HEK293 (cell line): ENCODE results near the gene SULT1C3.
A peak's percentile ranks its signal among the peaks of the same experiment; 100 is the strongest.
"Not testable (repeated sequence)": the region's sequence is repeated elsewhere in the genome, so short reads cannot be mapped to it uniquely, and the experiment has no call there.

Experiments used
- CTCF ChIA-PET: fragments of 350-600 bp; formaldehyde crosslinking; extraction: SDS; loops from one replicate; lab custom pipeline; 2021; ENCODE audit warnings: antibody characterized with exemption; lab: Yijun Ruan, JAX
- POLR2A ChIA-PET: fragments of 300-600 bp; formaldehyde crosslinking; extraction: SDS; loops from one replicate; lab custom pipeline; 2020; ENCODE audit warnings: antibody characterized with exemption, inconsistent platforms; lab: Yijun Ruan, JAX
- H3K27ac ChIP-seq: fragments of 200-500 bp; sonication (Bioruptor generic); 2 replicates; pipeline ENCODE4 v1.5.1; 2014; ENCODE audit warnings: low read depth, low read length, control low read depth, inconsistent platforms; ENCODE audit errors: extremely low read depth
- H3K36me3 ChIP-seq, 2 experiments: fragments of 200-500 bp in 1 of 2; sonication (Bioruptor generic) in 1 of 2; 1 replicate in 1 of 2; 2 replicates in 1 of 2; pipeline ENCODE4 v1.5.1; 2014 to 2017; ENCODE audit warnings: inconsistent platforms in 2 of 2, low read length in 2 of 2; ENCODE audit not compliant: control insufficient read depth in 2 of 2, insufficient read depth in 1 of 2
- H3K4me1 ChIP-seq: fragments of 200-500 bp; sonication (Bioruptor generic); 2 replicates; pipeline ENCODE4 v1.5.1; 2014; ENCODE audit warnings: mild to moderate bottlenecking, low read length, inconsistent platforms; ENCODE audit not compliant: control insufficient read depth, insufficient read depth
- H3K4me3 ChIP-seq: 2 replicates; pipeline ENCODE4 v1.5.1; 2011; ENCODE audit warnings: low read depth, mild to moderate bottlenecking, control low read depth, low read length, moderate library complexity
- H3K9me3 ChIP-seq: fragments of 200-500 bp; sonication (Bioruptor generic); 2 replicates; pipeline ENCODE4 v1.5.1; 2014; ENCODE audit warnings: low read depth, low read length, inconsistent platforms; ENCODE audit not compliant: control insufficient read depth, insufficient read depth
- ELK4 ChIP-seq: IDR thresholded peaks from 2 replicates; pipeline ENCODE4 v1.6.1; 2011; ENCODE audit warnings: mild to moderate bottlenecking, low read depth, low read length, borderline replicate concordance
- GLIS1 ChIP-seq: fragments of 450-650 bp; formaldehyde crosslinking; IDR thresholded peaks from 2 replicates; pipeline ENCODE4 v1.5.1; 2016; ENCODE audit warnings: missing biosample characterization, missing genetic modification characterization
- GLIS2 ChIP-seq: fragments of 450-650 bp; formaldehyde crosslinking; IDR thresholded peaks from 2 replicates; pipeline ENCODE4 v1.5.1; 2016; ENCODE audit warnings: missing biosample characterization, missing genetic modification characterization
- KLF10 ChIP-seq: fragments of 450-650 bp; IDR thresholded peaks from 2 replicates; pipeline ENCODE4 v1.5.1; 2018; ENCODE audit warnings: missing biosample characterization, mild to moderate bottlenecking, missing genetic modification characterization
- MZF1 ChIP-seq: fragments of 450-650 bp; formaldehyde crosslinking; IDR thresholded peaks from 2 replicates; pipeline ENCODE4 v1.5.1; 2017; ENCODE audit warnings: missing biosample characterization, missing genetic modification characterization, borderline replicate concordance
- PRDM4 ChIP-seq: fragments of 450-650 bp; formaldehyde crosslinking; IDR thresholded peaks from 2 replicates; pipeline ENCODE4 v1.5.1; 2017; ENCODE audit warnings: missing biosample characterization, missing genetic modification characterization
- SCRT1 ChIP-seq: fragments of 450-650 bp; formaldehyde crosslinking; IDR thresholded peaks from 2 replicates; pipeline ENCODE4 v1.5.1; 2016; ENCODE audit warnings: missing biosample characterization, missing genetic modification characterization, borderline replicate concordance
- ZBTB48 ChIP-seq: fragments of 450-650 bp; formaldehyde crosslinking; IDR thresholded peaks from 2 replicates; pipeline ENCODE4 v1.5.1; 2016; ENCODE audit warnings: missing biosample characterization, missing genetic modification characterization
- ZBTB7A ChIP-seq: fragments of 450-650 bp; formaldehyde crosslinking; IDR thresholded peaks from 2 replicates; pipeline ENCODE4 v1.5.1; 2016; ENCODE audit warnings: low read depth, missing biosample characterization, missing genetic modification characterization
- ZIC2 ChIP-seq: fragments of 450-650 bp; formaldehyde crosslinking; IDR thresholded peaks from 2 replicates; pipeline ENCODE4 v1.5.1; 2016; ENCODE audit warnings: missing biosample characterization, missing genetic modification characterization
- ZNF132 ChIP-seq: fragments of 450-650 bp; formaldehyde crosslinking; IDR thresholded peaks from 2 replicates; pipeline ENCODE4 v1.5.1; 2017; ENCODE audit warnings: missing biosample characterization, missing genetic modification characterization, borderline replicate concordance
- ZNF138 ChIP-seq: fragments of 450-650 bp; formaldehyde crosslinking; IDR thresholded peaks from 2 replicates; pipeline ENCODE4 v1.5.1; 2016; ENCODE audit warnings: missing biosample characterization, missing genetic modification characterization, borderline replicate concordance
- ZNF146 ChIP-seq: fragments of 450-650 bp; formaldehyde crosslinking; IDR thresholded peaks from 2 replicates; pipeline ENCODE4 v1.5.1; 2016; ENCODE audit warnings: missing biosample characterization, missing genetic modification characterization
- ZNF155 ChIP-seq: fragments of 450-650 bp; formaldehyde crosslinking; IDR thresholded peaks from 2 replicates; pipeline ENCODE4 v1.5.1; 2016; ENCODE audit warnings: missing biosample characterization, missing genetic modification characterization
- ZNF16 ChIP-seq: fragments of 450-650 bp; formaldehyde crosslinking; IDR thresholded peaks from 2 replicates; pipeline ENCODE4 v1.5.1; 2016; ENCODE audit warnings: low read depth, missing biosample characterization, missing genetic modification characterization
- ZNF18 ChIP-seq: fragments of 450-650 bp; formaldehyde crosslinking; IDR thresholded peaks from 2 replicates; pipeline ENCODE4 v1.5.1; 2016; ENCODE audit warnings: missing biosample characterization, missing genetic modification characterization
- ZNF19 ChIP-seq: fragments of 450-650 bp; formaldehyde crosslinking; IDR thresholded peaks from 2 replicates; pipeline ENCODE4; 2016; ENCODE audit warnings: missing biosample characterization, missing genetic modification characterization, low read depth
- ZNF394 ChIP-seq: fragments of 450-650 bp; formaldehyde crosslinking; IDR thresholded peaks from 2 replicates; pipeline ENCODE4 v1.5.1; 2016; ENCODE audit warnings: missing biosample characterization, missing genetic modification characterization, mild to moderate bottlenecking, moderate library complexity, borderline replicate concordance
- ZNF473 ChIP-seq: fragments of 450-650 bp; formaldehyde crosslinking; IDR thresholded peaks from 2 replicates; pipeline ENCODE4 v1.5.1; 2017; ENCODE audit warnings: missing biosample characterization, missing genetic modification characterization
- ZNF529 ChIP-seq: fragments of 450-650 bp; formaldehyde crosslinking; IDR thresholded peaks from 2 replicates; pipeline ENCODE4 v1.5.1; 2017; ENCODE audit warnings: missing genetic modification characterization, missing biosample characterization; ENCODE audit not compliant: insufficient replicate concordance
- ZNF548 ChIP-seq: fragments of 450-650 bp; formaldehyde crosslinking; IDR thresholded peaks from 2 replicates; pipeline ENCODE4 v1.5.1; 2016; ENCODE audit warnings: missing biosample characterization, missing genetic modification characterization
- ZNF561 ChIP-seq: fragments of 450-650 bp; IDR thresholded peaks from 2 replicates; pipeline ENCODE4 v1.5.1; 2018; ENCODE audit warnings: missing biosample characterization, missing genetic modification characterization, borderline replicate concordance
- ZNF660 ChIP-seq: fragments of 450-650 bp; IDR thresholded peaks from 2 replicates; pipeline ENCODE4 v1.5.1; 2018; ENCODE audit warnings: missing biosample characterization, mild to moderate bottlenecking, missing genetic modification characterization
- ZNF701 ChIP-seq: fragments of 450-650 bp; formaldehyde crosslinking; IDR thresholded peaks from 2 replicates; pipeline ENCODE4 v1.5.1; 2016; ENCODE audit warnings: missing biosample characterization, missing genetic modification characterization
- ZNF791 ChIP-seq: fragments of 450-650 bp; formaldehyde crosslinking; IDR thresholded peaks from 2 replicates; pipeline ENCODE4 v1.5.1; 2016; ENCODE audit warnings: missing biosample characterization, missing genetic modification characterization

SULT1C3 gene

GRCh38 chr2:108280466-108280865 lies 40.7 kb downstream of the SULT1C3 start:
- CTCF ChIA-PET = interaction anchor here (0.7 kb wide), 1 partner anchor 190 kb away, joined by 3 read pairs; no protein-coding TSS in a partner anchor
- H3K9me3 ChIP-seq = no peaks in the 10 kb centered on the region
- TF ChIP-seq ZNF701 (tag by site-specific recombination) = no peak
- TF ChIP-seq MZF1 = no peak
- no peak for TF ChIP-seq ZNF155 (tag by site-specific recombination)
- TF ChIP-seq ZNF529 (tag by site-specific recombination) = no peak
- no peaks in the 10 kb centered on the region for H3K4me1 ChIP-seq
- H3K27ac ChIP-seq = no peak overlapping the region
- H3K36me3 ChIP-seq = no peaks in the 10 kb centered on the region
- POLR2A ChIA-PET = no interaction called here
- H3K4me3 ChIP-seq = no peak overlapping the region

GRCh38 chr2:108284566-108284965 lies 44.8 kb downstream of the SULT1C3 start:
- H3K4me3 ChIP-seq, H3K4me1 ChIP-seq, H3K27ac ChIP-seq, POLR2A ChIA-PET, CTCF ChIA-PET, H3K36me3 ChIP-seq, H3K9me3 ChIP-seq: not testable (repeated sequence)
- peak; percentile 72 for TF ChIP-seq ZNF146 (tag by site-specific recombination)

- Histone ChIP-seq H3K9me3 (no peaks in the 10 kb centered on the region), H3K27ac (no peak overlapping the region), H3K36me3 (no peaks in the 10 kb centered on the region), H3K4me1 (peaks cover 8% of the 10 kb centered on the region; the same call in 1 of the 2 replicates), H3K4me3 (no peak overlapping the region)
- ChIA-PET CTCF (no interaction called here), POLR2A (no interaction called here)
- TF ChIP-seq GLIS1 = no peak
- no peak for TF ChIP-seq ZNF561 (tag by site-specific recombination)
- no peak for TF ChIP-seq ZNF660 (tag by site-specific recombination)
- no peak for TF ChIP-seq ZBTB48 (tag by site-specific recombination)
- no peak for TF ChIP-seq ZNF19 (tag by site-specific recombination)
- TF ChIP-seq ZBTB7A = no peak
- TF ChIP-seq ELK4 = no peak
- TF ChIP-seq SCRT1 (tag by site-specific recombination) = no peak
- no peak for TF ChIP-seq PRDM4 (tag by site-specific recombination)
- no peak for TF ChIP-seq ZNF548 (tag by site-specific recombination)
Measured at GRCh38 chr2:108285616-108286015, 45.8 kb downstream of the SULT1C3 start.

- Histone ChIP-seq H3K4me1 (peaks cover 8% of the 10 kb centered on the region; the same call in 1 of the 2 replicates), H3K4me3 (no peak overlapping the region), H3K9me3 (no peaks in the 10 kb centered on the region), H3K27ac (no peak overlapping the region), H3K36me3 (no peaks in the 10 kb centered on the region)
- CTCF ChIA-PET = no interaction called here
- POLR2A ChIA-PET = no interaction called here
- no peak for TF ChIP-seq ZNF16 (tag by site-specific recombination)
- TF ChIP-seq ZNF132 (tag by site-specific recombination) = no peak
- TF ChIP-seq ZNF18 (tag by site-specific recombination) = no peak
- TF ChIP-seq ZNF394 (tag by site-specific recombination) = no peak
- TF ChIP-seq ZBTB48 (tag by site-specific recombination) = no peak
- no peak for TF ChIP-seq ZIC2 (tag by site-specific recombination)
- TF ChIP-seq ZNF791 = no peak
- TF ChIP-seq GLIS2 (tag by site-specific recombination) = no peak
- TF ChIP-seq KLF10 = no peak
- TF ChIP-seq ZNF473 = no peak
- no peak for TF ChIP-seq ZNF138 (tag by site-specific recombination)
Measured at GRCh38 chr2:108287169-108287568, 47.4 kb downstream of the SULT1C3 start.
